ENCODE data around the gene HIRIP3. TPM values are rescaled to one million over a fixed set of nuclear protein-coding genes. Genes with fewer than 3 reads are reported as not detected.
A peak's percentile ranks its signal among the peaks of the same experiment; 100 is the strongest.

Gene HIRIP3
- total RNA-seq, 1 donor from 2014 or later, result 4.7 TPM

DNA sequence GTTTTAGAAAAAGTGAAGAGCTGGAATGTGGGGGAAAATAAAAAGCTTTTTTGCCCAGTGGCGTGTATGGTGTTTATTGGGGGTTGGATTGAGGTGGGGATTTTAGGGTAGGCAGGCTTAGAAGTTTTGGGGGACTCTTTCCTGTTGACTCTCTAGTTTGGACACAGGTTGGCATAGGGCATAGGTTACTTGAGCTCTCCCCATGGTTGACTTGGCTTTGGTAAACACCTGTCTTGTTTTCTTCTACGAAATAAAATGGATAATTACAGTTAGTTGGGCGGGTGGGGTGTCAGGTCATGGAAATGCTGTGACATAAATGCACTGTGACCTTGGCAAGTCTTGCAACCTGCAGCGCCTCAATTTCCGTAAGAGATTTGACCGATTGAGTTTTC is 22.4 kb downstream of the HIRIP3 start:
- peaks cover 23% of the 10 kb centered on the region for H3K4me1 ChIP-seq
- H3K27ac ChIP-seq, result no peak overlapping the region
- peaks cover 9% of the 10 kb centered on the region for H3K27me3 ChIP-seq
- Mint-ChIP-seq H3K27me3 (ENCODE audit: insufficient read depth, low read depth) (peaks cover 12% of the 10 kb centered on the region), H3K4me1 (peaks cover 35% of the 10 kb centered on the region), H3K36me3 (peaks cover 32% of the 10 kb centered on the region), H3K4me3 (peak overlapping the region; percentile 86), H3K27ac (no peak overlapping the region), H3K9me3 (peaks cover 5% of the 10 kb centered on the region)
- H3F3A ChIP-seq (ENCODE audit: low read depth), result peaks cover 24% of the 10 kb centered on the region
- no peak overlapping the region for H3K4me2 ChIP-seq
- no peak overlapping the region for H3K9ac ChIP-seq
- DNase-seq (ENCODE audit: low spot score), result no peak
- H3K36me3 ChIP-seq, result peaks cover 4% of the 10 kb centered on the region
- no peak overlapping the region for H3K4me3 ChIP-seq
- H4K20me1 ChIP-seq (ENCODE audit: low read depth), result peaks cover 37% of the 10 kb centered on the region
- H3K9me3 ChIP-seq (ENCODE audit: low read depth), result peaks cover 6% of the 10 kb centered on the region
- TF ChIP-seq EZH2phosphoT487 (IDR thresholded peaks at IDR 0.05) (no peak), EZH2 (IDR thresholded peaks at IDR 0.05) (no peak)
- TF ChIP-seq, protein P1, sequence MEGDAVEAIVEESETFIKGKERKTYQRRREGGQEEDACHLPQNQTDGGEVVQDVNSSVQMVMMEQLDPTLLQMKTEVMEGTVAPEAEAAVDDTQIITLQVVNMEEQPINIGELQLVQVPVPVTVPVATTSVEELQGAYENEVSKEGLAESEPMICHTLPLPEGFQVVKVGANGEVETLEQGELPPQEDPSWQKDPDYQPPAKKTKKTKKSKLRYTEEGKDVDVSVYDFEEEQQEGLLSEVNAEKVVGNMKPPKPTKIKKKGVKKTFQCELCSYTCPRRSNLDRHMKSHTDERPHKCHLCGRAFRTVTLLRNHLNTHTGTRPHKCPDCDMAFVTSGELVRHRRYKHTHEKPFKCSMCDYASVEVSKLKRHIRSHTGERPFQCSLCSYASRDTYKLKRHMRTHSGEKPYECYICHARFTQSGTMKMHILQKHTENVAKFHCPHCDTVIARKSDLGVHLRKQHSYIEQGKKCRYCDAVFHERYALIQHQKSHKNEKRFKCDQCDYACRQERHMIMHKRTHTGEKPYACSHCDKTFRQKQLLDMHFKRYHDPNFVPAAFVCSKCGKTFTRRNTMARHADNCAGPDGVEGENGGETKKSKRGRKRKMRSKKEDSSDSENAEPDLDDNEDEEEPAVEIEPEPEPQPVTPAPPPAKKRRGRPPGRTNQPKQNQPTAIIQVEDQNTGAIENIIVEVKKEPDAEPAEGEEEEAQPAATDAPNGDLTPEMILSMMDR (IDR thresholded peaks at IDR 0.05), result no peak
- no peak overlapping the region for H2AFZ ChIP-seq (replicated peaks)
- peaks cover 41% of the 10 kb centered on the region for H3K79me2 ChIP-seq (ENCODE audit: low read depth)

DNA sequence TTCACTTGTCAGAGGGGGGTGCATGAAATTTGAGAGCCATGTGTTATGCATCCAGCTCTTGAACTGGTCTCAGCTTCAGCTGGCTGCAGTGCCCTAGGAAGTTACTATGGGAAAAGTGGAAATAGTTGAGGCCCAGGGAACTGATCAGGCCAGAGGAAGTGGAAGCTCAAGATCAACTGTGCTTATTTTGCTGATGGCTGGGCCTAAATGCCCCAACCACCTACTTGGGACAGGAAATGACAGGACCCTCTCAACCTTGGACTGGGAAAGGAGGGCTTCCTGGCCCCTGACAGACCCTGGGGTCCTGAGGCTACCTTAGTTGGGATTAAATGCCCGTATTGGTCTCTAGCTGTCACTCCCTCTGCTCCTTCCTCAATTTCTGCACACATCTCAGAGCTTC is 22.9 kb downstream of the HIRIP3 start:
- Histone ChIP-seq H2AFZ (replicated peaks) (no peak overlapping the region), H3K9ac (no peak overlapping the region), H3K4me3 (no peak overlapping the region), H3F3A (ENCODE audit: low read depth) (peaks cover 24% of the 10 kb centered on the region), H3K4me2 (no peak overlapping the region), H3K27ac (no peak overlapping the region), H4K20me1 (ENCODE audit: low read depth) (peaks cover 32% of the 10 kb centered on the region), H3K79me2 (ENCODE audit: low read depth) (peaks cover 36% of the 10 kb centered on the region), H3K4me1 (peaks cover 23% of the 10 kb centered on the region), H3K36me3 (peaks cover 4% of the 10 kb centered on the region), H3K27me3 (peaks cover 9% of the 10 kb centered on the region), H3K9me3 (ENCODE audit: low read depth) (peaks cover 6% of the 10 kb centered on the region)
- Mint-ChIP-seq H3K27me3 (ENCODE audit: insufficient read depth, low read depth) (peaks cover 12% of the 10 kb centered on the region), H3K36me3 (peaks cover 32% of the 10 kb centered on the region), H3K27ac (no peak overlapping the region), H3K4me3 (no peak overlapping the region), H3K4me1 (peaks cover 34% of the 10 kb centered on the region), H3K9me3 (peaks cover 5% of the 10 kb centered on the region)
- no peak for DNase-seq (ENCODE audit: low spot score)
- TF ChIP-seq, protein P1 (IDR thresholded peaks at IDR 0.05), result no peak
- TF ChIP-seq EZH2phosphoT487 (IDR thresholded peaks at IDR 0.05), result no peak
- no peak for TF ChIP-seq EZH2 (IDR thresholded peaks at IDR 0.05)

DNA sequence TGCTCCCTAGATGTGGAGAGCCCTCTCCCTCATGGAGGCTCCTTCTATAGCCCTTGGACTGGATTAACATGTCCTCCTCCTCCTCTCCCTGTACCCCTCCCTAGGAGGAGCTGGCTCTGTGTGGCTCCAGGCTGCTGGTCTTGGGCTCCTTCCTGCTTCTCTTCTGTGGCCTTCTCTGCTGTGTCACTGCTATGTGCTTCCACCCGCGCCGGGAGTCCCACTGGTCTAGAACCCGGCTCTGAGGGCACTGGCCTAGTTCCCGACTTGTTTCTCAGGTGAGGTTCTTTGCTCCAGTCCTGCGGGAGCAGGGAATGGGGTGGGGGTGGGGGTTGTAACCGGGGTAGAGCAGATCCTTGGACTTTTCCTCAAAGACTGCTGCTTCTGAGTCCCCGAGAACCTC is 24.1 kb downstream of the HIRIP3 start:
- peaks cover 4% of the 10 kb centered on the region for H3K36me3 ChIP-seq
- H3F3A ChIP-seq (ENCODE audit: low read depth), result peaks cover 24% of the 10 kb centered on the region
- H3K4me2 ChIP-seq, result no peak overlapping the region
- TF ChIP-seq, protein P1 (IDR thresholded peaks at IDR 0.05), result no peak
- TF ChIP-seq EZH2 (IDR thresholded peaks at IDR 0.05) (no peak), EZH2phosphoT487 (IDR thresholded peaks at IDR 0.05) (no peak)
- peaks cover 20% of the 10 kb centered on the region for H4K20me1 ChIP-seq (ENCODE audit: low read depth)
- no peak overlapping the region for H3K27ac ChIP-seq
- Mint-ChIP-seq H3K4me1 (peaks cover 22% of the 10 kb centered on the region), H3K36me3 (peaks cover 32% of the 10 kb centered on the region), H3K9me3 (peaks cover 5% of the 10 kb centered on the region), H3K27me3 (ENCODE audit: insufficient read depth, low read depth) (peaks cover 9% of the 10 kb centered on the region), H3K27ac (no peak overlapping the region), H3K4me3 (peak overlapping the region; percentile 46)
- DNase-seq (ENCODE audit: low spot score), result no peak
- H2AFZ ChIP-seq (replicated peaks), result no peak overlapping the region
- peaks cover 24% of the 10 kb centered on the region for H3K79me2 ChIP-seq (ENCODE audit: low read depth)
- no peak overlapping the region for H3K4me3 ChIP-seq
- H3K27me3 ChIP-seq, result peaks cover 9% of the 10 kb centered on the region
- H3K9ac ChIP-seq, result no peak overlapping the region
- H3K4me1 ChIP-seq, result peaks cover 14% of the 10 kb centered on the region
- H3K9me3 ChIP-seq (ENCODE audit: low read depth), result peaks cover 6% of the 10 kb centered on the region
